Measurements from ENCODE around the gene MEF2B. TPM values are rescaled to one million over a fixed set of nuclear protein-coding genes. Genes with fewer than 3 reads are reported as not detected.

Gene MEF2B
- polyA plus RNA-seq, 1 donor: 1.4 TPM

GRCh38 chr19:19209372-19209771 is 39.3 kb upstream of the MEF2B start:
- Histone ChIP-seq H3K27ac (ENCODE audit: low read length) (no peak overlapping the region), H3K4me1 (ENCODE audit: control insufficient read depth, insufficient read depth, low read length) (no peaks in the 10 kb centered on the region), H3K9me3 (ENCODE audit: control insufficient read depth, low read depth, low read length) (peaks cover 10% of the 10 kb centered on the region), H3K4me3 (ENCODE audit: low read length) (no peak overlapping the region), H3K36me3 (ENCODE audit: control insufficient read depth, insufficient read depth, low read length) (no peaks in the 10 kb centered on the region), H3K27me3 (ENCODE audit: control insufficient read depth, insufficient read depth, low read length) (peaks cover 44% of the 10 kb centered on the region)
- WGBS (ENCODE audit: insufficient coverage, low lambda C conversion rate): 67% methylated on average over 1 of the region's 9 CpGs
- DNase-seq: no peak

GRCh38 chr19:19207637-19208572 is 37.8 kb upstream of the MEF2B start:
- WGBS (ENCODE audit: insufficient coverage, low lambda C conversion rate): no CpG with 5 or more reads among the region's 8 CpGs
- DNase-seq: no peak

GRCh38 chr19:19206938-19207337 is 36.9 kb upstream of the MEF2B start:
- H3K36me3 ChIP-seq (ENCODE audit: control insufficient read depth, insufficient read depth, low read length): no peaks in the 10 kb centered on the region
- H3K4me1 ChIP-seq (ENCODE audit: control insufficient read depth, insufficient read depth, low read length): peaks cover 10% of the 10 kb centered on the region
- no CpG with 5 or more reads among the region's 5 CpGs for whole genome bisulfite sequencing (ENCODE audit: insufficient coverage, low lambda C conversion rate)
- H3K9me3 ChIP-seq (ENCODE audit: control insufficient read depth, low read depth, low read length): peaks cover 10% of the 10 kb centered on the region
- H3K27me3 ChIP-seq (ENCODE audit: control insufficient read depth, insufficient read depth, low read length): peaks cover 20% of the 10 kb centered on the region
- H3K4me3 ChIP-seq (ENCODE audit: low read length): no peak overlapping the region
- no peak overlapping the region for H3K27ac ChIP-seq (ENCODE audit: low read length)
- no peak for DNase-seq

More at GRCh38 chr19:19207637-19208572, 37.8 kb upstream of the MEF2B start:
- H3K27ac ChIP-seq (ENCODE audit: low read length): no peak overlapping the region
- H3K27me3 ChIP-seq (ENCODE audit: control insufficient read depth, insufficient read depth, low read length): peaks cover 29% of the 10 kb centered on the region
- H3K9me3 ChIP-seq (ENCODE audit: control insufficient read depth, low read depth, low read length): peaks cover 10% of the 10 kb centered on the region
- H3K4me3 ChIP-seq (ENCODE audit: low read length): no peak overlapping the region
- H3K36me3 ChIP-seq (ENCODE audit: control insufficient read depth, insufficient read depth, low read length): no peaks in the 10 kb centered on the region
- H3K4me1 ChIP-seq (ENCODE audit: control insufficient read depth, insufficient read depth, low read length): peaks cover 1% of the 10 kb centered on the region

GRCh38 chr19:19205416-19206410 is 35.6 kb upstream of the MEF2B start:
- Histone ChIP-seq H3K36me3 (ENCODE audit: control insufficient read depth, insufficient read depth, low read length) (peaks cover 8% of the 10 kb centered on the region), H3K27me3 (ENCODE audit: control insufficient read depth, insufficient read depth, low read length) (peaks cover 9% of the 10 kb centered on the region), H3K4me1 (ENCODE audit: control insufficient read depth, insufficient read depth, low read length) (peaks cover 10% of the 10 kb centered on the region), H3K4me3 (ENCODE audit: low read length) (no peak overlapping the region), H3K9me3 (ENCODE audit: control insufficient read depth, low read depth, low read length) (peaks cover 10% of the 10 kb centered on the region), H3K27ac (ENCODE audit: low read length) (no peak overlapping the region)
- DNase-seq: no peak
- no CpG with 5 or more reads among the region's 14 CpGs for WGBS (ENCODE audit: insufficient coverage, low lambda C conversion rate)

- Histone ChIP-seq H3K9me3 (ENCODE audit: control insufficient read depth, low read depth, low read length) (peaks cover 10% of the 10 kb centered on the region), H3K27ac (ENCODE audit: low read length) (no peak overlapping the region), H3K4me1 (ENCODE audit: control insufficient read depth, insufficient read depth, low read length) (peaks cover 10% of the 10 kb centered on the region), H3K27me3 (ENCODE audit: control insufficient read depth, insufficient read depth, low read length) (peaks cover 9% of the 10 kb centered on the region), H3K4me3 (ENCODE audit: low read length) (no peak overlapping the region), H3K36me3 (ENCODE audit: control insufficient read depth, insufficient read depth, low read length) (peaks cover 16% of the 10 kb centered on the region)
- no peak for DNase-seq
- WGBS (ENCODE audit: insufficient coverage, low lambda C conversion rate): no CpG with 5 or more reads among the region's 13 CpGs
Observed at GRCh38 chr19:19204181-19204580, 34.1 kb upstream of the MEF2B start.

- WGBS (ENCODE audit: insufficient coverage, low lambda C conversion rate): no CpG with 5 or more reads among the region's 60 CpGs
- H3K27me3 ChIP-seq (ENCODE audit: control insufficient read depth, insufficient read depth, low read length): peaks cover 9% of the 10 kb centered on the region
- H3K9me3 ChIP-seq (ENCODE audit: control insufficient read depth, low read depth, low read length): peaks cover 10% of the 10 kb centered on the region
- peaks cover 25% of the 10 kb centered on the region for H3K36me3 ChIP-seq (ENCODE audit: control insufficient read depth, insufficient read depth, low read length)
- peaks cover 10% of the 10 kb centered on the region for H3K4me1 ChIP-seq (ENCODE audit: control insufficient read depth, insufficient read depth, low read length)
- peak within 1 kb of the TSS; percentile 16 for H3K27ac ChIP-seq (ENCODE audit: low read length)
- H3K4me3 ChIP-seq (ENCODE audit: low read length): peak within 1 kb of the TSS; percentile 83
- peak; percentile 85 to 88 for DNase-seq
Observed at GRCh38 chr19:19203012-19203856, 33.2 kb upstream of the MEF2B start, which contains the start of gene NR2C2AP. Gene NR2C2AP (minus strand): TSS chr19:19203414. CDS start chr19:19203060, 354 bp downstream.

GRCh38 chr19:19202707-19203011 is 32.6 kb upstream of the MEF2B start:
- H3K9me3 ChIP-seq (ENCODE audit: control insufficient read depth, low read depth, low read length): peaks cover 5% of the 10 kb centered on the region
- peaks cover 29% of the 10 kb centered on the region for H3K36me3 ChIP-seq (ENCODE audit: control insufficient read depth, insufficient read depth, low read length)
- H3K27me3 ChIP-seq (ENCODE audit: control insufficient read depth, insufficient read depth, low read length): peaks cover 9% of the 10 kb centered on the region
- WGBS (ENCODE audit: insufficient coverage, low lambda C conversion rate): no CpG with 5 or more reads among the region's 11 CpGs
- H3K4me1 ChIP-seq (ENCODE audit: control insufficient read depth, insufficient read depth, low read length): peaks cover 10% of the 10 kb centered on the region
- no peak for DNase-seq
- no peak overlapping the region for H3K27ac ChIP-seq (ENCODE audit: low read length)
- H3K4me3 ChIP-seq (ENCODE audit: low read length): peak overlapping the region; percentile 83

GRCh38 chr19:19201697-19202630 is 31.9 kb upstream of the MEF2B start:
- H3K36me3 ChIP-seq (ENCODE audit: control insufficient read depth, insufficient read depth, low read length): peaks cover 33% of the 10 kb centered on the region
- H3K27ac ChIP-seq (ENCODE audit: low read length): no peak overlapping the region
- peaks cover 10% of the 10 kb centered on the region for H3K4me1 ChIP-seq (ENCODE audit: control insufficient read depth, insufficient read depth, low read length)
- no peak for DNase-seq
- H3K9me3 ChIP-seq (ENCODE audit: control insufficient read depth, low read depth, low read length): no peaks in the 10 kb centered on the region
- no CpG with 5 or more reads among the region's 19 CpGs for WGBS (ENCODE audit: insufficient coverage, low lambda C conversion rate)
- peaks cover 9% of the 10 kb centered on the region for H3K27me3 ChIP-seq (ENCODE audit: control insufficient read depth, insufficient read depth, low read length)
- peak overlapping the region; percentile 83 for H3K4me3 ChIP-seq (ENCODE audit: low read length)

GRCh38 chr19:19193926-19194325 is 23.9 kb upstream of the MEF2B start:
- no peak overlapping the region for H3K27ac ChIP-seq (ENCODE audit: low read length)
- H3K4me3 ChIP-seq (ENCODE audit: low read length): no peak overlapping the region
- no peaks in the 10 kb centered on the region for H3K4me1 ChIP-seq (ENCODE audit: control insufficient read depth, insufficient read depth, low read length)
- peaks cover 25% of the 10 kb centered on the region for H3K36me3 ChIP-seq (ENCODE audit: control insufficient read depth, insufficient read depth, low read length)
- H3K27me3 ChIP-seq (ENCODE audit: control insufficient read depth, insufficient read depth, low read length): no peaks in the 10 kb centered on the region
- no CpG with 5 or more reads among the region's 5 CpGs for WGBS (ENCODE audit: insufficient coverage, low lambda C conversion rate)
- H3K9me3 ChIP-seq (ENCODE audit: control insufficient read depth, low read depth, low read length): no peaks in the 10 kb centered on the region
- DNase-seq: no peak

Measured in large intestine (tissue), 3 donors.